ENCODE measurements around the gene SLC9A8.

The SLC9A8 gene, protein sequence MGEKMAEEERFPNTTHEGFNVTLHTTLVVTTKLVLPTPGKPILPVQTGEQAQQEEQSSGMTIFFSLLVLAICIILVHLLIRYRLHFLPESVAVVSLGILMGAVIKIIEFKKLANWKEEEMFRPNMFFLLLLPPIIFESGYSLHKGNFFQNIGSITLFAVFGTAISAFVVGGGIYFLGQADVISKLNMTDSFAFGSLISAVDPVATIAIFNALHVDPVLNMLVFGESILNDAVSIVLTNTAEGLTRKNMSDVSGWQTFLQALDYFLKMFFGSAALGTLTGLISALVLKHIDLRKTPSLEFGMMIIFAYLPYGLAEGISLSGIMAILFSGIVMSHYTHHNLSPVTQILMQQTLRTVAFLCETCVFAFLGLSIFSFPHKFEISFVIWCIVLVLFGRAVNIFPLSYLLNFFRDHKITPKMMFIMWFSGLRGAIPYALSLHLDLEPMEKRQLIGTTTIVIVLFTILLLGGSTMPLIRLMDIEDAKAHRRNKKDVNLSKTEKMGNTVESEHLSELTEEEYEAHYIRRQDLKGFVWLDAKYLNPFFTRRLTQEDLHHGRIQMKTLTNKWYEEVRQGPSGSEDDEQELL

DNA sequence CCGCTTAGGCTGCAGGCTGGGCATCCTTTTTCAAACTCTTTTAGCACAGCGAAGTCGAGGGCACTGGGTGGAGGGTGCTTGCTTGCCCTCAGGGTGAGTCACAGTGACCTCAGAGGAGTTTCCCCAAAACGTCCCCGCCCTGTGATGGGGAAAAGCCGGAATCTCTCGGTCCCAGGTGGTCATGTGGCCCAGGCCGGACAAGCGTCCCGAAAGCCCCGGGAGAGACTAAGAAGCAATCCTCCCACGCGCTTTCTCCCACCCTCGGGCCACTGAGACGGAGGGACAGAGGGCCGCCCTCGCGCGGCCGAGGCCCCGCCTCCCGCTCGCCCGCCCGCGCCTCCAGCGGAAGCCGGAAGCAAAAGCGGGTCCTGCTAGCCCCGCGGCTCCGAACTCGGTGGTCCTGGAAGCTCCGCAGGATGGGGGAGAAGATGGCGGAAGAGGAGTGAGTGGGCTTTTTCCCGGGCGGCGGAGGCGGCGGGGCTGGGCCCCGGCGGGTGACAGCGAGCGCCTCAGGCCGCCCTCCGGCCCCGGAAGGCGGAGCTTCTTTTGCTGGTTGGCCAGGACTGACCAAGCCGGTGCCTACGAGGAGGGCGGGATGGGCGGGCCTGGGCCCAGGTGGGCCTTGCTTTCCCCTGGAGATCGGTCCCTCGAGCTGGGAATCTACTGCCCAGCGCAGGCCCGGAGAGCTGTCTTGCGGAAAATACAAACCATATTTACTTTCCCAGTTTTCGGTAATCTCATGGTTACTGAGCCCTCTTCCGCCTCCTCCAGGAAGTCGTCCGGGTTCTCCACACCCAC lies at the start of gene SLC9A8:
Gene SLC9A8 (plus strand): TSS at position 322 of the 798 bp plus-strand sequence. CDS start 95 bp downstream, at position 417.
- peak within 1 kb of the TSS; percentile 71 for H3K27ac ChIP-seq (ENCODE audit: poor library complexity, severe bottlenecking)

DNA sequence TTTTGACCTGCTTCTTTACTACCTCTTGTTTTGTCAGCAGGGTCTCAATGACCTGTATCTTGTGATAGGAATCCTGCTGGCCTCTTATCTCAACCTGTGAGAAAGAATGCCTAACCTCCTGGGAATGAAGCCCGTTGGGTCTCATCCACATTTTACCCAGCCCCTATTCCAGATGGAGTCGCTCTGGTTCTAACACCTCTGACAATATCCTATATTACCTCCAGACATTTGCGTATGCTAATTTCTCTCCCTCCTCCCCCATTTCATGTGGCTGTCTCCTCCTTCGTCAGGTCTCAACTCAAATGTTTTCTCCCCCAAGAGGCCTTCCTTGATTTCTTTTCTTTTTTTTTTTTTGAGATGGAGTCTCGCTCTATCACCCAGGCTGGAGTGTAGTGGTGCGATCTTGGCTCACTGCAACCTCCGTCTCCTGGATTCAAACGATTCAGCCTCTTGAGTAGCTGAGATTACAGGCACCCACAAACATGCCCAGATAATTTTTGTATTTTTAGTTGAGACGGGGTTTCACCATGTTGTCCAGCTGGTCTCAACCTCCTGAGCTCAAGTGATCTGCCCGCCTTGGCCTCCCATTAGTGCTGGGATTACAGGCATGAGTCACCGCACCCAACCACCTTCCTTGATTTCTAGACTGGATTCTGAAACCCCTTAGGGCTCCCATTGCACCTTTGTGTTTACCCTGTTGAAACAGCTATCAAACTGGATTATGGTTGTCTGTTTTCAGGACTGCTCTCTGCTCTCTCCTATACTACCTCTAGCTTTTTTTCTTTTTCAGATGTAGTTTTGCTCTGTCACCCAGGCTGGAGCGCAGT lies 49.5 kb upstream of the SLC9A8 start:
- no peak overlapping the region for H3K27ac ChIP-seq (ENCODE audit: poor library complexity, severe bottlenecking)
- H3K27me3 ChIP-seq (ENCODE audit: insufficient read depth, poor library complexity, severe bottlenecking), result no peaks in the 10 kb centered on the region
- H3K36me3 ChIP-seq (ENCODE audit: low read depth), result no peaks in the 10 kb centered on the region
- no peaks in the 10 kb centered on the region for H3K9me3 ChIP-seq (ENCODE audit: severe bottlenecking)
- no peak overlapping the region for H3K4me3 ChIP-seq (ENCODE audit: severe bottlenecking)
- DNase-seq (ENCODE audit: low spot score), result no peak
- peak; percentile 50 for ATAC-seq (ENCODE audit: low read depth)
- TF ChIP-seq, protein P1, sequence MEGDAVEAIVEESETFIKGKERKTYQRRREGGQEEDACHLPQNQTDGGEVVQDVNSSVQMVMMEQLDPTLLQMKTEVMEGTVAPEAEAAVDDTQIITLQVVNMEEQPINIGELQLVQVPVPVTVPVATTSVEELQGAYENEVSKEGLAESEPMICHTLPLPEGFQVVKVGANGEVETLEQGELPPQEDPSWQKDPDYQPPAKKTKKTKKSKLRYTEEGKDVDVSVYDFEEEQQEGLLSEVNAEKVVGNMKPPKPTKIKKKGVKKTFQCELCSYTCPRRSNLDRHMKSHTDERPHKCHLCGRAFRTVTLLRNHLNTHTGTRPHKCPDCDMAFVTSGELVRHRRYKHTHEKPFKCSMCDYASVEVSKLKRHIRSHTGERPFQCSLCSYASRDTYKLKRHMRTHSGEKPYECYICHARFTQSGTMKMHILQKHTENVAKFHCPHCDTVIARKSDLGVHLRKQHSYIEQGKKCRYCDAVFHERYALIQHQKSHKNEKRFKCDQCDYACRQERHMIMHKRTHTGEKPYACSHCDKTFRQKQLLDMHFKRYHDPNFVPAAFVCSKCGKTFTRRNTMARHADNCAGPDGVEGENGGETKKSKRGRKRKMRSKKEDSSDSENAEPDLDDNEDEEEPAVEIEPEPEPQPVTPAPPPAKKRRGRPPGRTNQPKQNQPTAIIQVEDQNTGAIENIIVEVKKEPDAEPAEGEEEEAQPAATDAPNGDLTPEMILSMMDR (IDR thresholded peaks at IDR 0.05; ENCODE audit: poor library complexity, severe bottlenecking), result no peak
- peaks cover 11% of the 10 kb centered on the region for H3K4me1 ChIP-seq (ENCODE audit: insufficient read depth, poor library complexity, severe bottlenecking)

More for the DNA sequence above, at the start of gene SLC9A8:
- H3K9me3 ChIP-seq (ENCODE audit: severe bottlenecking), result no peaks in the 10 kb centered on the region
- TF ChIP-seq, protein P1 (IDR thresholded peaks at IDR 0.05; ENCODE audit: poor library complexity, severe bottlenecking), result peak; percentile 60
- DNase-seq (ENCODE audit: low spot score) (peak; percentile 98), ATAC-seq (ENCODE audit: low read depth) (peak; percentile 84)
- H3K4me1 ChIP-seq (ENCODE audit: insufficient read depth, poor library complexity, severe bottlenecking), result peaks cover 16% of the 10 kb centered on the region
- no peaks in the 10 kb centered on the region for H3K27me3 ChIP-seq (ENCODE audit: insufficient read depth, poor library complexity, severe bottlenecking)
- peak within 1 kb of the TSS; percentile 62 for H3K4me3 ChIP-seq (ENCODE audit: severe bottlenecking)
- peaks cover 30% of the 10 kb centered on the region for H3K36me3 ChIP-seq (ENCODE audit: low read depth)

DNA sequence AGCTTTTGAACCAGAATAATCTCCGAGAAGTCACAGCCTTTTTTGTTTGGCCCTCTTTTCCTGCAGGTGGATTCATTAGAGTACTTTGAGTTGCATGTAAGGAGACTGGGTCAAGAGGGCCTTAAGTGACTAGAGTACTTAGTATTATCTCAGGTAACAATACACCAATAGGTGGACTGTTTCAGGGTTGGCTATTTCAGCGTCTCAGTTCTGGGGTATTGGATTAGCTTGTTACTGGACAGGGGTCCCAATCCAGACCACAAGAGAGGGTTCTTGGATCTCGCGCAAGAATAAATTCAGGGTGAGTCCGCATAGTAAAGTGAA lies 47.3 kb upstream of the SLC9A8 start:
- ATAC-seq (ENCODE audit: low read depth), result no peak
- Histone ChIP-seq H3K9me3 (ENCODE audit: severe bottlenecking) (no peaks in the 10 kb centered on the region), H3K4me3 (ENCODE audit: severe bottlenecking) (no peak overlapping the region), H3K4me1 (ENCODE audit: insufficient read depth, poor library complexity, severe bottlenecking) (peaks cover 30% of the 10 kb centered on the region), H3K27me3 (ENCODE audit: insufficient read depth, poor library complexity, severe bottlenecking) (no peaks in the 10 kb centered on the region), H3K36me3 (ENCODE audit: low read depth) (no peaks in the 10 kb centered on the region), H3K27ac (ENCODE audit: poor library complexity, severe bottlenecking) (no peak overlapping the region)
- no peak for DNase-seq (ENCODE audit: low spot score)
- TF ChIP-seq, protein P1 (IDR thresholded peaks at IDR 0.05; ENCODE audit: poor library complexity, severe bottlenecking), result no peak

DNA sequence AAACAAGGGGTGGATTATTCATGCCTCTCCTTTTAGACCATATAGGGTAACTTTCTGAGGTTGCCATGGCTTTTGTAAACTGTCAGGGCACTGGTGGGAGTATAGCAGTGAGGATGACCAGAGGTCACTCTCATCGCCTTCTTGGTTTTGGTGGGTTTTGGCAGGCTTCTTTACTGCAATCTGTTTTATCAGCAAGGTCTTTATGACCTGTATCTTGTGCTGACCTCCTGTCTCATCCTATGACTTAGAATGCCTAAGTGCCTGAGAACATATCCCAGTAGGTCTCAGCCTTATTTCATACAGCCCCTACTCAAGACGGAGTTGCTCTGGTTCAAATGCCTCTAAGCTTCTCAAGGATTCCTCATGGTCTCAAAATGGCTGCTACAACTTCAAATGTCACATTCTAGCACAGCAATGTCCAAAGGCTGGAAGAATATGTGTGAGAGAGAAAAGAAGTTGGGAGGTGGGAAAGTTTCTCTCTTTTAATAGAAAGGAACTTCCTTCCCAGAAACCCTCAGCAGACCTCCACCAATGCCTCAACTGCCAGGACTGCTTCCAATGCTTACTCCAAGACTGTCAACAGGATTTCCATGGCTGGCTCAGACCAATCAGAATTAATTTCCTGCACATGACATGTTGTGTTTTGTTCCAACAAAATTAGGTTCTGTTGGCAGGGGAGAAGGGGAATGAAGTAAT lies 46.6 kb upstream of the SLC9A8 start:
- Histone ChIP-seq H3K9me3 (ENCODE audit: severe bottlenecking) (no peaks in the 10 kb centered on the region), H3K27ac (ENCODE audit: poor library complexity, severe bottlenecking) (no peak overlapping the region), H3K4me3 (ENCODE audit: severe bottlenecking) (no peak overlapping the region), H3K36me3 (ENCODE audit: low read depth) (no peaks in the 10 kb centered on the region), H3K4me1 (ENCODE audit: insufficient read depth, poor library complexity, severe bottlenecking) (peaks cover 32% of the 10 kb centered on the region), H3K27me3 (ENCODE audit: insufficient read depth, poor library complexity, severe bottlenecking) (no peaks in the 10 kb centered on the region)
- ATAC-seq (ENCODE audit: low read depth) (no peak), DNase-seq (ENCODE audit: low spot score) (no peak)
- TF ChIP-seq, protein P1 (IDR thresholded peaks at IDR 0.05; ENCODE audit: poor library complexity, severe bottlenecking), result no peak

Measured in RWPE2 (cell line).